Mesothelial cell of epicardium (in vitro differentiated cells): ENCODE results near the gene MNX1. TPM values are rescaled to one million over a fixed set of nuclear protein-coding genes. Genes with fewer than 3 reads are reported as not detected.

ENCODE experiments used
- DNase-seq, 2 experiments: peaks; one replicate each; pipeline ENCODE4 v3.0.0; 2021; ENCODE audit warnings: low spot score in 2 of 2; ENCODE audit not compliant: unreplicated experiment in 2 of 2
- H3K27ac Mint-ChIP-seq: 2 replicates; pipeline ENCODE4 v1.8.0; 2021; ENCODE audit warnings: mixed read lengths
- H3K27me3 Mint-ChIP-seq: 2 replicates; pipeline ENCODE4 v1.8.0; 2021; ENCODE audit warnings: low read depth, mixed read lengths
- H3K36me3 Mint-ChIP-seq: 2 replicates; pipeline ENCODE4 v1.8.0; 2021; ENCODE audit warnings: mixed read lengths
- H3K4me1 Mint-ChIP-seq: 2 replicates; pipeline ENCODE4 v1.8.0; 2021; ENCODE audit warnings: mixed read lengths
- H3K4me3 Mint-ChIP-seq: 2 replicates; pipeline ENCODE4 v1.8.0; 2021; ENCODE audit warnings: mild to moderate bottlenecking, moderate library complexity, mixed read lengths
- H3K9me3 Mint-ChIP-seq: 2 replicates; pipeline ENCODE4 v1.8.0; 2021; ENCODE audit warnings: mixed read lengths
- CTCF ChIP-seq: fragments of 200-600 bp; sonication (generic); IDR thresholded peaks from one replicate; pipeline ENCODE4 v1.5.0; 2021; ENCODE audit warnings: antibody characterized with exemption; ENCODE audit not compliant: unreplicated experiment
- total RNA-seq: library from RNA; stranded (reverse); gene quantifications from 3 replicates; pipeline ENCODE4 v1.2.1, GENCODE V29; 2021

Gene MNX1
- total RNA-seq, 1 donor from 2014 or later, result not detected

GRCh38 chr7:156989766-156990535 lies 20.5 kb downstream of the MNX1 start:
- Mint-ChIP-seq H3K4me3 (no peak overlapping the region), H3K9me3 (no peaks in the 10 kb centered on the region), H3K36me3 (no peaks in the 10 kb centered on the region), H3K27me3 (peaks cover 49% of the 10 kb centered on the region), H3K27ac (no peak overlapping the region), H3K4me1 (peaks cover 10% of the 10 kb centered on the region)
- DNase-seq, result peak in 1 of 2 experiments; percentile 27
- no peak for TF ChIP-seq CTCF

- H3K4me3 Mint-ChIP-seq, result no peak overlapping the region
- H3K4me1 Mint-ChIP-seq, result peaks cover 7% of the 10 kb centered on the region
- no peaks in the 10 kb centered on the region for H3K9me3 Mint-ChIP-seq
- no peak for TF ChIP-seq CTCF
- H3K36me3 Mint-ChIP-seq, result no peaks in the 10 kb centered on the region
- peaks cover 36% of the 10 kb centered on the region for H3K27me3 Mint-ChIP-seq
- DNase-seq, result no peak
- no peak overlapping the region for H3K27ac Mint-ChIP-seq
Measured at GRCh38 chr7:156988343-156989185, 21.9 kb downstream of the MNX1 start.

GRCh38 chr7:156986378-156986777 lies 24.1 kb downstream of the MNX1 start:
- Mint-ChIP-seq H3K4me1 (peaks cover 7% of the 10 kb centered on the region), H3K27ac (no peak overlapping the region), H3K27me3 (peaks cover 18% of the 10 kb centered on the region), H3K9me3 (peaks cover 4% of the 10 kb centered on the region), H3K36me3 (no peaks in the 10 kb centered on the region), H3K4me3 (no peak overlapping the region)
- no peak for TF ChIP-seq CTCF
- peak in 1 of 2 experiments; percentile 1 for DNase-seq

- peaks cover 4% of the 10 kb centered on the region for H3K9me3 Mint-ChIP-seq
- no peak overlapping the region for H3K4me3 Mint-ChIP-seq
- H3K4me1 Mint-ChIP-seq, result peaks cover 7% of the 10 kb centered on the region
- H3K27ac Mint-ChIP-seq, result no peak overlapping the region
- H3K27me3 Mint-ChIP-seq, result peaks cover 13% of the 10 kb centered on the region
- peak in 1 of 2 experiments; percentile 36 for DNase-seq
- TF ChIP-seq CTCF, result no peak
- no peaks in the 10 kb centered on the region for H3K36me3 Mint-ChIP-seq
Measured at GRCh38 chr7:156985101-156985992, 25.1 kb downstream of the MNX1 start.

GRCh38 chr7:156984174-156984891 lies 26.1 kb downstream of the MNX1 start:
- no peak for TF ChIP-seq CTCF
- Mint-ChIP-seq H3K4me3 (no peak overlapping the region), H3K36me3 (peaks cover 6% of the 10 kb centered on the region), H3K4me1 (peaks cover 7% of the 10 kb centered on the region), H3K9me3 (peaks cover 10% of the 10 kb centered on the region), H3K27me3 (peaks cover 8% of the 10 kb centered on the region), H3K27ac (no peak overlapping the region)
- DNase-seq, result peak in 1 of 2 experiments; percentile 26
